ENCODE measurements around the gene CAMTA1. TPM values are rescaled to one million over a fixed set of nuclear protein-coding genes. Genes with fewer than 3 reads are reported as not detected.

CAMTA1 gene
- total RNA-seq, 1 donor from 2014 or later, result 99.0 TPM

DNA sequence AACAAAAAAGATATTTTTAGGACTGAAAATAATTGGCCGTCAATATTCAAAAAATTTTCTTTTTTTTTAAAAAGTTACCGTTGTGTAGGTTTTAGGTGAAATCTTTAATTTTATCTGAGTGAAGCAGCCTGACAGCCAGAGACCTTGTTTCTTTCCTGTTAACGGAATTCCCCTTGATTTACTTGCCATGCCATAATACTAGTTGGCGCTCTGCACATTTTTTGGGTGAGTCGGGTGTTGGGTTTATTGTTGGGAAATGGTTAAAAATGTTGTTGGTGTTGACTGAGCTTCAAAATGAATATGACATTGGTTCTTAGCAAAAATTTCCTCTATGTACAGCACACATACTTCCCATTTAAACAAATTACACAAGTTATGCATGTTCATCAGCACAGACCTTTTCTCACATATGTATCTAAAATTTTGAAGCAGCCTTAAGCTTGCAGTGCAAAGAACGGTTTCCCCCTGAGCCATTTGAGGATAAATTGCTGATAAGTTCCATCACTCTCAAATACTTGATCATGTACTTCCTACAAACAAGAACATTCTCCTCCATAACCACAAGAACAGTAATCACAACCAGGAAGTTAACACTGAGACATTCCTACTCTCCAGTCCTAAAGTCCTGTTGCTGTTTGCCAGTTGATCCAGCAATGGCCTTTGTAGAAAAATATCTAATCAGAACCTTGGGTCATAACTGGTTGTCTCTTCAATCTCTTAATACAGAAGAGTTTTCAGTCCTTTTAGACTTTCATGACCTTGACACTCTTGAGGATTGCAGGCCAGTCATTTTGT, 34.2 kb downstream of the CAMTA1 start:
- H3K27ac Mint-ChIP-seq, result no peak overlapping the region
- peaks cover 23% of the 10 kb centered on the region for H3K4me1 Mint-ChIP-seq (ENCODE audit: low read depth)
- no peak for DNase-seq (ENCODE audit: low spot score, unreplicated experiment)
- no peak overlapping the region for H3K4me3 Mint-ChIP-seq (ENCODE audit: low read depth)
- H3K9me3 Mint-ChIP-seq (ENCODE audit: low read depth), result peaks cover 3% of the 10 kb centered on the region
- H3K36me3 Mint-ChIP-seq (ENCODE audit: insufficient read depth), result peaks cover 1% of the 10 kb centered on the region
- no peaks in the 10 kb centered on the region for H3K27me3 Mint-ChIP-seq
- TF ChIP-seq, protein P1, sequence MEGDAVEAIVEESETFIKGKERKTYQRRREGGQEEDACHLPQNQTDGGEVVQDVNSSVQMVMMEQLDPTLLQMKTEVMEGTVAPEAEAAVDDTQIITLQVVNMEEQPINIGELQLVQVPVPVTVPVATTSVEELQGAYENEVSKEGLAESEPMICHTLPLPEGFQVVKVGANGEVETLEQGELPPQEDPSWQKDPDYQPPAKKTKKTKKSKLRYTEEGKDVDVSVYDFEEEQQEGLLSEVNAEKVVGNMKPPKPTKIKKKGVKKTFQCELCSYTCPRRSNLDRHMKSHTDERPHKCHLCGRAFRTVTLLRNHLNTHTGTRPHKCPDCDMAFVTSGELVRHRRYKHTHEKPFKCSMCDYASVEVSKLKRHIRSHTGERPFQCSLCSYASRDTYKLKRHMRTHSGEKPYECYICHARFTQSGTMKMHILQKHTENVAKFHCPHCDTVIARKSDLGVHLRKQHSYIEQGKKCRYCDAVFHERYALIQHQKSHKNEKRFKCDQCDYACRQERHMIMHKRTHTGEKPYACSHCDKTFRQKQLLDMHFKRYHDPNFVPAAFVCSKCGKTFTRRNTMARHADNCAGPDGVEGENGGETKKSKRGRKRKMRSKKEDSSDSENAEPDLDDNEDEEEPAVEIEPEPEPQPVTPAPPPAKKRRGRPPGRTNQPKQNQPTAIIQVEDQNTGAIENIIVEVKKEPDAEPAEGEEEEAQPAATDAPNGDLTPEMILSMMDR (IDR thresholded peaks at IDR 0.05; ENCODE audit: unreplicated experiment), result no peak

DNA sequence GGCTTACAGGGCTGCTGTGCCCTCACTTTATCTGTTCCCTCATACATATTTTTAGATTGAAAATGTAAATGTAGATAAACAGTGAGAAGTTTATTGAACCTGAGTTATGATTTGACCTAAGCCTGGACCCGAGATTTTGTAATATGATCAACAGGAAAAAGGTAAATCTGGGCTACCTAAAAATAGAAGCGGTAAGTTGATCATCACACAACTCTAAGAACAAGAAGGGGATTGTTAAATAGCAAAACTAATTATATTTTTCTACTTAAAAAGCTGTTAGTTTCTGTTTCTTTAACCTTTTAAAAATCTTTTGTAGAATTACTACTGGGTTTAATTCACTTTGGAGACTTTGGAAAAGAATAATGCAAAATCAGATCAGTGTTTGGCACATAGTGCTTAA, 35.6 kb downstream of the CAMTA1 start:
- no peaks in the 10 kb centered on the region for H3K27me3 Mint-ChIP-seq
- H3K27ac Mint-ChIP-seq, result no peak overlapping the region

DNA sequence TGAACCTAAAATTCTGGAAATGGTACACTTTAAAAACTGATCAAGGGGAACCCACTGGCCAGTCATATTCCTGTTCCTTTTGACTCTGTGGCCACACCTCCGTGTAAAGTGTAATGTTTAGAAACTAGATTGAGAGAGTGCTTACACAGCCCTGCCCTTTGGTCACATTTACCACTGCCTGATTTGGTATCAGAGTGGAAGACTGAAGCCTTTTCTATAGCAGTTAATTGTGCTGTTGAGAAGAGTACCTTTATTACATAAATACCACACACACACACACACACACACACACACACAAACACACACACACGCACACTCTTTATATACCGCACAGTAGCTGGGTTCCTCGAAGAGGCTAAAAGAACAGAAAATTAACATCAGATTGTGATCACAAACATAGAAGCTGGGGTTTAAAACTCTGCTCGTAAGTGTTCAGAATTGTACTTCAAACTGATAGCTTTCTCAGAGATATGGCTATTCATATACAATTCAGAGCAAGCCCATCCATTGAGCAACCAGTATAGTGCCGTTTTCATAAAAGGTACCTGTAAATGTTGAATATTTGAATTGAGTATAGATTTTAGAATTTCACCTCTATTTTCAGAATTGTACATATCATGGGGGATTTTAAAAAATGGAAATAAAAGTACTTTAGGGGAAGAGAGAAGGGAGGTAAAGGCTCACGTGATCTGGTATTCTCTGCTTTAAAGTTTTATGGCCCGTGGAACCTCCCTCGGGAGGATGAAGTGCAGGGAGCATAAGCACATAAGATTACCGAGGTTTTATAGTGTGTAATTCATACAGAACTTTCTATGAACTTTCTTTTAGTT, 37.5 kb downstream of the CAMTA1 start:
- H3K36me3 Mint-ChIP-seq (ENCODE audit: insufficient read depth), result no peaks in the 10 kb centered on the region
- H3K4me1 Mint-ChIP-seq (ENCODE audit: low read depth), result peaks cover 34% of the 10 kb centered on the region
- TF ChIP-seq, protein P1 (IDR thresholded peaks at IDR 0.05; ENCODE audit: unreplicated experiment), result no peak
- peak overlapping the region; percentile 76 for H3K27ac Mint-ChIP-seq
- no peak overlapping the region for H3K4me3 Mint-ChIP-seq (ENCODE audit: low read depth)
- no peak for DNase-seq (ENCODE audit: low spot score, unreplicated experiment)
- no peaks in the 10 kb centered on the region for H3K9me3 Mint-ChIP-seq (ENCODE audit: low read depth)
- no peaks in the 10 kb centered on the region for H3K27me3 Mint-ChIP-seq

More for the DNA sequence above, 35.6 kb downstream of the CAMTA1 start:
- H3K4me3 Mint-ChIP-seq (ENCODE audit: low read depth), result no peak overlapping the region
- peaks cover 3% of the 10 kb centered on the region for H3K9me3 Mint-ChIP-seq (ENCODE audit: low read depth)
- H3K4me1 Mint-ChIP-seq (ENCODE audit: low read depth), result peaks cover 28% of the 10 kb centered on the region
- DNase-seq (ENCODE audit: low spot score, unreplicated experiment), result no peak
- TF ChIP-seq, protein P1 (IDR thresholded peaks at IDR 0.05; ENCODE audit: unreplicated experiment), result no peak
- H3K36me3 Mint-ChIP-seq (ENCODE audit: insufficient read depth), result peaks cover 1% of the 10 kb centered on the region

DNA sequence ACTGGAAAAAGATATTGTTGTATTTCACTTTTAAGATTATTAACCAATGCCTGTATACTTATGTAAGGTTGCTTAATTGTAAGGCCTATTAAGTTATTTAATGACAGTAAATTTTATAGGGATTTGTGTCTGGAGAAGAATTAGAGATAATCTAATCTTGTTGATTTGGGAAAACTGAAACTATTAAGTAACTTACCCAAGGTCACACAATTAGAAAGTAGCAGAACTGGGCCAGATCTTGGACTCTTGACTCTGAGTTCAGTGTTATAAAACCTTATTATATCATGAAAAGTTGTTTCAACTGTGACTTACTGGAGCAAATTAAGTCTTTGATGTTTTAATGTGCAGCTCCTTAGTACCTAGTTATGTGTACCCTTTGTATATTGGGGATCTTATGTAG, 38.5 kb downstream of the CAMTA1 start:
- no peaks in the 10 kb centered on the region for H3K36me3 Mint-ChIP-seq (ENCODE audit: insufficient read depth)
- TF ChIP-seq, protein P1 (IDR thresholded peaks at IDR 0.05; ENCODE audit: unreplicated experiment), result no peak

DNA sequence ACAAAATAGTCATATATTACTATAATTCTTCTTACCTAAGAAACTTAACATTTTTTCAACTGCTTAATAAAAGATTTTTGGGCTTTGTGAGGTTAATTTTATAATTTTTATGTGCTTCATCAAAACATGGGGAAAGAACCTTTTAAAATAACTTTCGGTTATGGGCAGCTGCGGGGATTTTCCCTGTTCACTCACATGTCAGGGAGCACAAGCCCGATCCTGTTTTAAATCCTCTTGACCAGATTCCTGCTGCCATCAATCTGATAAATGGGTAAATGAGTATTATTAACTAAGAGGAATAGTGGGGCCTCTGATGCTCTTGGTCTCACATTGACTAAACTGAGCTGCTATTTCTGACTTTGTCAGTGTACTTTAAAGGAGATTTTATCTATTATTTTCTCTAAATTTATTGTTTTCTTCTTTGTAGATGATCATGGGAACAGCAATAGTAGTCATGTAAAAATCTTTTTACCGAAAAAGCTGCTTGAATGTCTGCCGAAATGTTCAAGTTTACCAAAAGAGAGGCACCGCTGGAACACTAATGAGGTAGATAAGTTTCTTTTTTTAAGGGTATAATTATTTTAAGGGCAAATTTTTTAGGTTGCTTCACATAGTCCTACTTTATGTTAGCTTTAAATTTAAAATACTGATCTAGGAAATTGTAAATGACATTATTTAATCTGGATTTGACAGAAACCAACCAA, 39.6 kb downstream of the CAMTA1 start:
- Mint-ChIP-seq H3K27ac (no peak overlapping the region), H3K4me1 (ENCODE audit: low read depth) (peaks cover 30% of the 10 kb centered on the region), H3K9me3 (ENCODE audit: low read depth) (no peaks in the 10 kb centered on the region), H3K27me3 (no peaks in the 10 kb centered on the region), H3K4me3 (ENCODE audit: low read depth) (no peak overlapping the region), H3K36me3 (ENCODE audit: insufficient read depth) (peaks cover 3% of the 10 kb centered on the region)
- TF ChIP-seq, protein P1 (IDR thresholded peaks at IDR 0.05; ENCODE audit: unreplicated experiment), result no peak
- no peak for DNase-seq (ENCODE audit: low spot score, unreplicated experiment)

More for the DNA sequence above, 38.5 kb downstream of the CAMTA1 start:
- H3K4me3 Mint-ChIP-seq (ENCODE audit: low read depth), result no peak overlapping the region
- peaks cover 34% of the 10 kb centered on the region for H3K4me1 Mint-ChIP-seq (ENCODE audit: low read depth)
- no peak overlapping the region for H3K27ac Mint-ChIP-seq
- H3K9me3 Mint-ChIP-seq (ENCODE audit: low read depth), result no peaks in the 10 kb centered on the region
- DNase-seq (ENCODE audit: low spot score, unreplicated experiment), result no peak
- no peaks in the 10 kb centered on the region for H3K27me3 Mint-ChIP-seq

All from progenitor cell of endocrine pancreas (in vitro differentiated cells).